CD4-positive, CD25-positive, alpha-beta regulatory T cell (primary cell): ENCODE measurements around the gene CCDC54. TPM values are rescaled to one million over a fixed set of nuclear protein-coding genes. Genes with fewer than 3 reads are reported as not detected.

Experiments
- ATAC-seq, 2 donors: fragments of 150-1000 bp; cut with Tn5 transposase; one replicate each; pipeline ENCODE4 v1.10.0; 2021; ENCODE audit warnings: low read depth in 2 of 2, moderate number of reproducible peaks in 2 of 2, moderate library complexity in 1 of 2
- DNase-seq, 3 donors: peaks; one replicate each; pipeline versions ENCODE4 v3.0.0 to v3.0.0-alpha.2; 2012 to 2022; ENCODE audit warnings: mixed read lengths in 1 of 3
- H3K27ac ChIP-seq: one replicate; pipeline ENCODE4 v1.7.0; 2013; ENCODE audit warnings: mild to moderate bottlenecking, low read length; ENCODE audit not compliant: insufficient read depth, poor library complexity, severe bottlenecking
- H3K27me3 ChIP-seq: one replicate; pipeline ENCODE4 v1.7.0; 2013; ENCODE audit warnings: low read length; ENCODE audit not compliant: control insufficient read depth, insufficient read depth
- H3K36me3 ChIP-seq: one replicate; pipeline ENCODE4 v1.7.0; 2013; ENCODE audit warnings: mild to moderate bottlenecking, low read length, moderate library complexity; ENCODE audit not compliant: control insufficient read depth, insufficient read depth
- H3K4me1 ChIP-seq: 2 replicates; pipeline ENCODE4 v1.7.0; 2013; ENCODE audit warnings: mild to moderate bottlenecking, low read length; ENCODE audit not compliant: insufficient read depth, control insufficient read depth, poor library complexity, severe bottlenecking
- H3K4me3 ChIP-seq: one replicate; pipeline ENCODE4 v1.7.0; 2013; ENCODE audit warnings: low read depth, mild to moderate bottlenecking, low read length, moderate library complexity
- H3K9me3 ChIP-seq, 2 experiments: 1 replicate in 1 of 2; 2 replicates in 1 of 2; pipeline ENCODE4 v1.7.0; 2013; ENCODE audit warnings: low read length in 2 of 2, mild to moderate bottlenecking in 1 of 2, moderate library complexity in 1 of 2; ENCODE audit not compliant: control insufficient read depth in 2 of 2
- H3K27ac Mint-ChIP-seq, 3 donors: one replicate each; pipeline ENCODE4 v1.8.0; 2020 to 2022; ENCODE audit warnings: mild to moderate bottlenecking in 3 of 3, mixed read lengths in 3 of 3, moderate library complexity in 2 of 3
- H3K27me3 Mint-ChIP-seq: one replicate; pipeline ENCODE4 v1.8.0; 2022; ENCODE audit warnings: mild to moderate bottlenecking, mixed read lengths
- H3K36me3 Mint-ChIP-seq: one replicate; pipeline ENCODE4 v1.8.0; 2020; ENCODE audit warnings: mixed read lengths
- H3K4me1 Mint-ChIP-seq, 4 donors: one replicate each; pipeline ENCODE4 v1.8.0; 2020 to 2022; ENCODE audit warnings: mixed read lengths in 4 of 4, mild to moderate bottlenecking in 1 of 4
- H3K4me3 Mint-ChIP-seq, 4 donors: one replicate each; pipeline ENCODE4 v1.8.0; 2020 to 2022; ENCODE audit warnings: mild to moderate bottlenecking in 4 of 4, mixed read lengths in 4 of 4, moderate library complexity in 3 of 4
- H3K9me3 Mint-ChIP-seq, 7 donors: one replicate each; pipeline ENCODE4 v1.8.0; 2020 to 2022; ENCODE audit warnings: mixed read lengths in 7 of 7, mild to moderate bottlenecking in 3 of 7, moderate library complexity in 2 of 7
- polyA plus RNA-seq, 4 donors: library from polyadenylated mRNA; unstranded; fragments of 300-500 nt; fragmentation: Illumina TruSeq; gene quantifications; one replicate each; pipeline ENCODE4 v1.2.3, GENCODE V29; 2021
- total RNA-seq: library from RNA; stranded (reverse); gene quantifications from one replicate; pipeline ENCODE4 v1.2.3, GENCODE V29; 2022

The CCDC54 gene
- total and polyA plus RNA-seq, 5 donors from 2014 or later: not detected

DNA sequence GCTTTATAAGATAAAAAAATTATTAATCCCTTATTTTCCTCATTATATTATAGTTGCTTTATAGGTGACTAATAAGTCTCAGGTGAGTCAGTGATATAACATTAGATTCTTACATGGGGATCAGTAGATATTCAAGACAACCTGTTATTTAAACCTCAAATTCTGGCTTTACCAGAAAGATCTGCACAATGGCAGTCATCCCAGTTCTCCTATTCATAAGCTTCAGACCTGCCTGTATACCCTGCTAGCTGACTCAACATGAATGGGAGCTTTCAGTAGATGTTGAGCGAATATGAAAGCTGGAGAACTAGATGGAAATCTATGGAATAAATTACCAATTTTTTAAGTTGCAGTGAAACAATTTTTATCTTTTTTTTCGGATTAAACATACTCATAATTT is 20.5 kb upstream of the CCDC54 start:
- H3K9me3 Mint-ChIP-seq: peaks cover 0 to 3% (median 0%) of the 10 kb centered on the region in 7 donors
- H3K27ac Mint-ChIP-seq: no peak overlapping the region
- no peak overlapping the region for H3K4me3 ChIP-seq
- H3K36me3 ChIP-seq: no peaks in the 10 kb centered on the region
- DNase-seq (no peak), ATAC-seq (no peak)
- H3K27me3 Mint-ChIP-seq: peaks cover 4% of the 10 kb centered on the region
- no peak overlapping the region for H3K4me3 Mint-ChIP-seq
- no peaks in the 10 kb centered on the region for H3K9me3 ChIP-seq
- H3K27ac ChIP-seq: no peak overlapping the region
- H3K36me3 Mint-ChIP-seq: no peaks in the 10 kb centered on the region
- H3K4me1 Mint-ChIP-seq: no peaks in the 10 kb centered on the region
- H3K27me3 ChIP-seq: no peaks in the 10 kb centered on the region
- H3K4me1 ChIP-seq: no peaks in the 10 kb centered on the region

- no peak overlapping the region for H3K27ac ChIP-seq
- Mint-ChIP-seq H3K27me3 (peaks cover 12% of the 10 kb centered on the region), H3K4me3 (no peak overlapping the region), H3K9me3 (peaks cover 0 to 5% (median 0%) of the 10 kb centered on the region in 7 donors), H3K4me1 (no peaks in the 10 kb centered on the region), H3K36me3 (no peaks in the 10 kb centered on the region), H3K27ac (no peak overlapping the region)
- DNase-seq (no peak), ATAC-seq (no peak)
- no peaks in the 10 kb centered on the region for H3K36me3 ChIP-seq
- H3K4me3 ChIP-seq: no peak overlapping the region
- H3K4me1 ChIP-seq: no peaks in the 10 kb centered on the region
- no peaks in the 10 kb centered on the region for H3K9me3 ChIP-seq
- H3K27me3 ChIP-seq: no peaks in the 10 kb centered on the region
These were observed 15.6 kb upstream of the CCDC54 start for GRCh38 chr3:107361633-107362032.

GRCh38 chr3:107365051-107365450 is 12.2 kb upstream of the CCDC54 start:
- H3K27me3 Mint-ChIP-seq: peaks cover 17% of the 10 kb centered on the region

DNA sequence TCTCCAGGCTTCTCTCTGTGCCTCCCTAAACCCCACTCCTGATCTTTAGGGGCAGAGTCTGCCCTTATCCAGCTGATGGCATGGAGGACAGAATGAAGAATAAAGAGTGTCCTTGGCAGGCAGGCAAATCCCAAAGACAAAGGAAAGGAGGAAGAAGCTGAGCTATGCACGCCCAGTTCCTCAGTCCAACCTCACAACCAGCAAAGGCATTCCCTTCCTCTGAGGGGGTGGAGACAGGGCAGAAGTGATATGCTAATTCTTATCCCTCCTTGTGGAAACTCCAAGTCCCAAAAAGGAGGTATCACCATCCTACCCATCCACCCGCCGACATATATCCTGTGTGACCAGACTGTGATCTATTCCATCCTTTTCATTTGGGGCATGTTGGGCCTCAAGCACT is 10.5 kb upstream of the CCDC54 start:
- Mint-ChIP-seq H3K9me3 (peaks cover 0 to 5% (median 0%) of the 10 kb centered on the region in 7 donors), H3K27ac (no peak overlapping the region), H3K4me3 (no peak overlapping the region), H3K36me3 (no peaks in the 10 kb centered on the region), H3K27me3 (peaks cover 17% of the 10 kb centered on the region), H3K4me1 (no peaks in the 10 kb centered on the region)
- no peaks in the 10 kb centered on the region for H3K4me1 ChIP-seq
- H3K9me3 ChIP-seq: no peaks in the 10 kb centered on the region
- H3K27me3 ChIP-seq: peaks cover 3% of the 10 kb centered on the region
- ATAC-seq (no peak), DNase-seq (no peak)
- no peak overlapping the region for H3K27ac ChIP-seq
- no peaks in the 10 kb centered on the region for H3K36me3 ChIP-seq
- H3K4me3 ChIP-seq: no peak overlapping the region

More at GRCh38 chr3:107365051-107365450, 12.2 kb upstream of the CCDC54 start:
- Mint-ChIP-seq H3K36me3 (no peaks in the 10 kb centered on the region), H3K4me3 (no peak overlapping the region), H3K4me1 (no peaks in the 10 kb centered on the region), H3K27ac (no peak overlapping the region), H3K9me3 (peaks cover 0 to 5% (median 0%) of the 10 kb centered on the region in 7 donors)
- Histone ChIP-seq H3K27ac (no peak overlapping the region), H3K9me3 (no peaks in the 10 kb centered on the region), H3K36me3 (no peaks in the 10 kb centered on the region), H3K4me1 (no peaks in the 10 kb centered on the region), H3K27me3 (peaks cover 3% of the 10 kb centered on the region), H3K4me3 (no peak overlapping the region)
- ATAC-seq (no peak), DNase-seq (no peak)

- Mint-ChIP-seq H3K27ac (no peak overlapping the region), H3K27me3 (peaks cover 17% of the 10 kb centered on the region), H3K9me3 (peaks cover 0 to 2% (median 0%) of the 10 kb centered on the region in 7 donors), H3K4me1 (no peaks in the 10 kb centered on the region), H3K36me3 (no peaks in the 10 kb centered on the region), H3K4me3 (no peak overlapping the region)
- H3K4me1 ChIP-seq: no peaks in the 10 kb centered on the region
- H3K36me3 ChIP-seq: no peaks in the 10 kb centered on the region
- no peak overlapping the region for H3K27ac ChIP-seq
- DNase-seq: peak in 1 of 3 donors; percentile 52
- peaks cover 3% of the 10 kb centered on the region for H3K27me3 ChIP-seq
- no peak for ATAC-seq
- no peak overlapping the region for H3K4me3 ChIP-seq
- H3K9me3 ChIP-seq: no peaks in the 10 kb centered on the region
These were observed 9.9 kb upstream of the CCDC54 start for GRCh38 chr3:107367353-107367752.

DNA sequence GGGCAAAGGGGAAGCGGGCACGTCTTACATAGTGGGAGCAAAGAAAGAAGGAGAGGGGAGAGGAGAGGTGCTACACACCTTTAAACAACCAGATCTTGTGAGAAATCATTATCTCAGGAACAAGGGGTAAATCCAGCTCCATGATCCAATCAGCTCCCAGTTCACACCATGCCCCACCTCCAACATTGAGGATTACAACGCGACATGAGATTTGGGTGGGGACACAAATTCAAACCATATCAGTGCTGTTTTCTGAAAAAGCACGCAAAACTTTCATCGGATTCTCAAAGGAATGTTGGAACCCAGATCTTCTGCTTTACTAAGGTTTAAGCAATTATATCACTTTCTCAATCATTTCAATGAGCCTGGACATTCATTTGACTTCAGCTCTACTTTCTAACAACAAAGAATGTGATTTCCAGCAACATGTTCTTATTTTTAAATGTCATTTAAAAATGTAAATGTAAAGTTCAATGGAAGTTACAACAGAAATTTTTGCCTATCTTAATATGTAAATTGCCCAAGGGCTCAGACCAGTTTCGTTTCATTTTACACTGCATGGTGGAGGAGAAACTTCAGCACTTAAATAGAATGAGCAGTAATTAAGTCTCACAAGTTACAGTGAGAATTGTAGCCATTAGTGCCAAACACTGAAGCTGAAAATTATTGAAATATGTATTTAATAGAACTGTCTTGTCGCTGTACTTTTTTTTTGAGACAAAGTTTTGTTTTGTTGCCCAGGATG is 8.4 kb upstream of the CCDC54 start:
- Mint-ChIP-seq H3K27me3 (peaks cover 11% of the 10 kb centered on the region), H3K27ac (no peak overlapping the region), H3K4me3 (no peak overlapping the region), H3K4me1 (no peaks in the 10 kb centered on the region), H3K36me3 (no peaks in the 10 kb centered on the region), H3K9me3 (no peaks in the 10 kb centered on the region)
- no peaks in the 10 kb centered on the region for H3K36me3 ChIP-seq
- H3K4me3 ChIP-seq: no peak overlapping the region
- no peak overlapping the region for H3K27ac ChIP-seq
- H3K27me3 ChIP-seq: peaks cover 3% of the 10 kb centered on the region
- no peaks in the 10 kb centered on the region for H3K9me3 ChIP-seq
- no peak for DNase-seq
- no peaks in the 10 kb centered on the region for H3K4me1 ChIP-seq
- ATAC-seq: no peak

DNA sequence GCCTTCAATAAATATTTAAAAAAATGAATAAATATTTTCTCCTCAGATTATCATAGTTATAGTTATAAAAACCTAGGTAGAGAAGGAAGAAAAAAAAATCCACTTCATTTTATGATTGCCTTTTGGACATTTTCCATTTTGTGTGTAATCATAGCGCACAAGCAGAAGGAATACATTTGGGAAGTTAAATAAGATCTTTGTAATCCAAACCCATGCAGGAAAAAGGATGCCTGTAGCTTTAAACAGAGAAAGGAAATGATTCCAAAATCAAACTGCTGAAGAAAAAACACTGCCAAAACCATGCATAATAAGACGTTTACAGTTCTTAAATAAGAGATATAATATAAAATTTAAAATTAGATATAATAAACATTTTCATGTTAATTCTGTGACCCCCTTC is 7.4 kb upstream of the CCDC54 start:
- H3K36me3 ChIP-seq: no peaks in the 10 kb centered on the region
- ATAC-seq (no peak), DNase-seq (no peak)
- Mint-ChIP-seq H3K9me3 (no peaks in the 10 kb centered on the region), H3K27me3 (peaks cover 11% of the 10 kb centered on the region), H3K27ac (no peak overlapping the region), H3K36me3 (no peaks in the 10 kb centered on the region), H3K4me1 (no peaks in the 10 kb centered on the region), H3K4me3 (no peak overlapping the region)
- H3K9me3 ChIP-seq: no peaks in the 10 kb centered on the region
- H3K4me1 ChIP-seq: no peaks in the 10 kb centered on the region
- no peak overlapping the region for H3K4me3 ChIP-seq
- peaks cover 3% of the 10 kb centered on the region for H3K27me3 ChIP-seq
- H3K27ac ChIP-seq: no peak overlapping the region

- no peak overlapping the region for H3K27ac ChIP-seq
- H3K36me3 Mint-ChIP-seq: no peaks in the 10 kb centered on the region
- H3K27me3 ChIP-seq: peaks cover 3% of the 10 kb centered on the region
- H3K27me3 Mint-ChIP-seq: peaks cover 8% of the 10 kb centered on the region
- no peaks in the 10 kb centered on the region for H3K9me3 ChIP-seq
- H3K36me3 ChIP-seq: no peaks in the 10 kb centered on the region
- H3K4me3 Mint-ChIP-seq: no peak overlapping the region
- H3K4me1 ChIP-seq: no peaks in the 10 kb centered on the region
- ATAC-seq (no peak), DNase-seq (no peak)
- no peaks in the 10 kb centered on the region for H3K9me3 Mint-ChIP-seq
- no peak overlapping the region for H3K27ac Mint-ChIP-seq
- no peak overlapping the region for H3K4me3 ChIP-seq
- no peaks in the 10 kb centered on the region for H3K4me1 Mint-ChIP-seq
These were observed 6.3 kb upstream of the CCDC54 start for GRCh38 chr3:107370907-107371306.
